GM06990 (cell line): ENCODE data around the gene UGT1A5.

Experiments used
- DNase-seq: peaks from one replicate; pipeline ENCODE4 v3.0.0-alpha.2; 2011; ENCODE audit not compliant: insufficient read length; ENCODE audit errors: extremely low read depth
- H3K27me3 ChIP-seq: replicated peaks from 2 replicates; pipeline ENCODE4 v1.6.0; 2011; ENCODE audit warnings: low read length; ENCODE audit not compliant: control insufficient read depth, insufficient read depth
- H3K36me3 ChIP-seq: 2 replicates; pipeline ENCODE4 v1.5.1; 2011; ENCODE audit warnings: low read length; ENCODE audit not compliant: control insufficient read depth, insufficient read depth
- H3K4me3 ChIP-seq: replicated peaks from 2 replicates; pipeline ENCODE4 v1.5.1; 2011; ENCODE audit warnings: low read depth, mild to moderate bottlenecking, control low read depth, low read length
- CTCF ChIP-seq: IDR thresholded peaks from 2 replicates; pipeline ENCODE4 v1.5.1; 2011; ENCODE audit warnings: low read length, control low read depth, mild to moderate bottlenecking, inconsistent platforms; ENCODE audit not compliant: insufficient read depth, poor library complexity, severe bottlenecking

Gene UGT1A5

GRCh38 chr2:233772153-233772552 is 59.4 kb downstream of the UGT1A5 start:
- H3K36me3 ChIP-seq = no peaks in the 10 kb centered on the region
- TF ChIP-seq CTCF = no peak
- no peaks in the 10 kb centered on the region for H3K27me3 ChIP-seq
- no peak for DNase-seq
- no peak overlapping the region for H3K4me3 ChIP-seq

GRCh38 chr2:233772583-233772982 is 59.9 kb downstream of the UGT1A5 start:
- no peak for DNase-seq

GRCh38 chr2:233773854-233774253 is 61.1 kb downstream of the UGT1A5 start:
- H3K4me3 ChIP-seq = no peak overlapping the region
- no peak for DNase-seq
- no peaks in the 10 kb centered on the region for H3K36me3 ChIP-seq
- TF ChIP-seq CTCF = no peak
- H3K27me3 ChIP-seq = no peaks in the 10 kb centered on the region

More at GRCh38 chr2:233772583-233772982, 59.9 kb downstream of the UGT1A5 start:
- Histone ChIP-seq H3K4me3 (no peak overlapping the region), H3K36me3 (no peaks in the 10 kb centered on the region), H3K27me3 (no peaks in the 10 kb centered on the region)
- no peak for TF ChIP-seq CTCF

- H3K36me3 ChIP-seq = no peaks in the 10 kb centered on the region
These were observed 62.7 kb downstream of the UGT1A5 start for GRCh38 chr2:233775414-233775813.

GRCh38 chr2:233778030-233778429 is 65.3 kb downstream of the UGT1A5 start, which contains the start of gene MROH2A:
TSS of gene MROH2A (plus strand) at chr2:233778330. CDS start at chr2:233779359, 1,029 bp downstream.
- no peak for TF ChIP-seq CTCF
- H3K4me3 ChIP-seq = no peak within 1 kb of the TSS
- no peaks in the 10 kb centered on the region for H3K27me3 ChIP-seq
- DNase-seq = no peak
- no peaks in the 10 kb centered on the region for H3K36me3 ChIP-seq

More at GRCh38 chr2:233775414-233775813, 62.7 kb downstream of the UGT1A5 start:
- no peak for DNase-seq
- Histone ChIP-seq H3K4me3 (no peak overlapping the region), H3K27me3 (no peaks in the 10 kb centered on the region)
- no peak for TF ChIP-seq CTCF

- no peak for TF ChIP-seq CTCF
- Histone ChIP-seq H3K4me3 (no peak overlapping the region), H3K36me3 (no peaks in the 10 kb centered on the region), H3K27me3 (no peaks in the 10 kb centered on the region)
- DNase-seq = no peak
These were observed 67.0 kb downstream of the UGT1A5 start for GRCh38 chr2:233779722-233780121.
